Uterus (tissue), 2 donors: ENCODE measurements around the gene SLCO2A1.

Source experiments
- CTCF ChIP-seq, 4 experiments: fragments of 200-600 bp in 2 of 4; fragments of 450-650 bp in 2 of 4; sonication (generic) in 2 of 4; IDR thresholded peaks; one replicate each; pipeline ENCODE4 v1.5.1; 2016 to 2019; ENCODE audit warnings: antibody characterized with exemption in 4 of 4, mild to moderate bottlenecking in 2 of 4, moderate library complexity in 1 of 4
- POLR2A ChIP-seq, 2 donors: fragments of 450-650 bp; IDR thresholded peaks; one replicate each; pipeline ENCODE4 v1.6.1; 2016; ENCODE audit warnings: antibody characterized with exemption in 2 of 2, mild to moderate bottlenecking in 1 of 2, moderate library complexity in 1 of 2

GRCh38 chr3:134020135-134020680 is 9.5 kb downstream of the SLCO2A1 start:
- no peak for TF ChIP-seq CTCF (IDR thresholded peaks at IDR 0.05)
- no peak for TF ChIP-seq POLR2A (IDR thresholded peaks at IDR 0.05)
